GM21737 (cell line): ENCODE results near the gene CIC.

Experiments
- ATAC-seq: cut with Tn5 transposase; IDR thresholded peaks from one replicate; pipeline ENCODE4 v1.9.1; 2021; ENCODE audit warnings: mild to moderate bottlenecking, moderate library complexity; ENCODE audit not compliant: unreplicated experiment

The CIC gene

DNA sequence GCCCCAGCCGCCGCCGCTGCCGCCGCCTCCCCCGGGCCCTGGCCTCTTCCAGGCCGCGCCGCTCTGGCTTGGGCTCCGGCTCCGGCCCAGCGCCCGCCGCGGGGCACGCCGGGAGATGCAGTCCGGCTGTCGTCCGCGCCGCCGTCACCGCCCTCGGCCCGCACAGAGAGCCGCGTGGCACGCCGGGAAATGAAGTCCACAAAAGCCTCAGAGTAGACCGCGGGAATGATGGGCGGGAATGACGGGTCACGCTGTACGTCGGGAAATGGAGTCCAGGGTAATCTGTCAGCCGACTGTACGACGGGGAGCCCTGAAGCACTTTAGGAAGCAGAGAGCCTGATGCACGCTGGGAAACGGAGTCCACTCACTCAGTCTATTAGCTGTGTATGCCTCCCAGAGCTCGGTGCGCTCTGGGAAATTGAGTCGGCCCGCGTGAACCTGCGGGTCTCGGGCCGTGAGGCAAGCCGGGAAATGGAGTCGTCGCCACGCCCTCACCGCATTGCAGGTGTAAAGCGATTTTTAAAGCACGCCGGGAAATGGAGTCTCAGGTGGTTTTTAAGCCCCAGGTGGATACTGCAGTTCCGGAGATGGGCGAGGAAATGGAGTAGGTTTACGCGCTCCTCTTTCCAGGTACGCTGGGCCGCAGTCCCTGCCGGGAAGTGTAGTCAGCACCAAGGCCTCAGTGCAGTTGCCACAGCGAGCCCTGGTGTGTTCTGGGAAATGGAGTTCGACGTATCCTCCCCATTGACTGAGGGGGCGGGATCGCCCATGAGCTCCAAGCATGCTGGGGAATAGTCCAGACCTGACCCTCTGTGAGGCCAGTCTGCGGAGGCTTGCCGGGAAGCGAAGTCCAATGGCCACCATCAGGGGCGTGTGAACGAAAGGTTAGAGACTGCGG is 26.3 kb upstream of the CIC start, which contains the start of gene GSK3A:
Gene GSK3A, minus strand, starts transcription at position 91 of the 898 bp plus-strand sequence. CDS start 137 bp downstream, outside the sequence.
- ATAC-seq, result peak; percentile 63

- peak; percentile 42 for ATAC-seq
Measured at GRCh38 chr19:42244347-42245220, 24.5 kb upstream of the CIC start.

GRCh38 chr19:42245231-42245630 is 23.8 kb upstream of the CIC start:
- no peak for ATAC-seq

DNA sequence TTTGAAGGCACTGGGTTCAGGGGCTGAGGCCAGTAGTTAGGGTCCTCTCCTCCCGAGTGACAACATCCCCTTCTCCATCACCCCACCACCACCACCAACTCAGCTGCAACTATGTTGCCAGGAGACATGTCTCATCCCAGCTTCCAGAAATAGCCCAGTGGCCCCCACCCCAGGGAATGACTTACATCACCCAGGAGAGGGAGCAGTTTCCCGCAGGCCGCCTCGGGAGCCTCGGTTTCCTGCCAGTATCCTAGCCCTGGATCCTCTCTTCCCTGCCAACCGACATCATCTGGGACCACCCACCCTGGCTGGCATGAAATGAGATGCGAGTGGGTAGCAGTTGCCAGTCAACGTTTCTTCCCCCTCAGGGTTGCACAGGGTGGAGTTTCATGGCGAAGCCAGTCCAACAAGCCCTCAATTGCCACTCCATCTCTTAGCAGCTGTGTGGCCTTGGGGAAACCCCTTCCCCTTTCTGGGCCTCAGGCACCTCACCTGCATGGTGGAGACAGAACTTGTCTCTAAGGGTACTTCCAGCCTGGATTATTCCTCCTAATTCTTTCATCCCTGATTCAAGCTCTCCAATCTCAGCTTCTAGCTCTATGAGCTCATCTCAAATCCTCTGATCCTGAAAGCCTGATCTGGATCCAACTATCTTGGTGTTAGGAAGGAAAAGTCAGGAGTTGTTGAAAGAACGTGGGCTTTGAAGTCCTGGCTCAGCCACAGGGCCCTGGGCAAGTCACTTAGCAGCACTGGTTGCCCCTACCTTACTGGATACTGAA is 22.7 kb upstream of the CIC start:
- no peak for ATAC-seq

- ATAC-seq, result no peak
Measured at GRCh38 chr19:42246922-42247639, 22.0 kb upstream of the CIC start.

DNA sequence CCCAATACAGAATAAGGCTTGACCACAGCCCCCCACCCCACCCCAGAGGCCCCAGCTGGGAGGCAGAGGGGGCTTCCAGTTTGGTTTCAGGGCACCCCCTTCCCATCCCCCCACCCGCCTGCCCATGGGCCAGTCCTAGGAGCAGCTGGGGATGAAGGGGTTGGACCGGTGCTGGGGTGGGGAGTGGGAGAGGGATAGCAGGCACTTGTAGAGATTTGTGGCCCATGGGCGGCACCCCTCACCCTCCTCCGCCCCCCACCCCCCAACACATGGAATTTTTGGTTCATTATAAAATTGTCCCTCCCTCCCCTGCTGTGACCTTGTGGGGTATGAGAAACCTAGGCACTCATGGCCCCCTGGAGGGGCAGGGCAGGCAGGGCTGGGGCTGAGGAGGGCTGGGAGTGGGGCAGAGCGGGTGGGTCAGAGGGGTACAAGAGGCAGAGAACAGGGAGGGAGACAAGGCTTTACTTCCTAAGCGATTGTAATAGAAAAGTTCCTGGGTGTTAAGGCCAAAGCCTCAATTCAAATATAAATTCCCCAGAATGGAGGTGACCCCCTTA is 21.3 kb upstream of the CIC start:
- ATAC-seq, result no peak

- ATAC-seq, result no peak
Measured at GRCh38 chr19:42248270-42249148, 20.5 kb upstream of the CIC start.

DNA sequence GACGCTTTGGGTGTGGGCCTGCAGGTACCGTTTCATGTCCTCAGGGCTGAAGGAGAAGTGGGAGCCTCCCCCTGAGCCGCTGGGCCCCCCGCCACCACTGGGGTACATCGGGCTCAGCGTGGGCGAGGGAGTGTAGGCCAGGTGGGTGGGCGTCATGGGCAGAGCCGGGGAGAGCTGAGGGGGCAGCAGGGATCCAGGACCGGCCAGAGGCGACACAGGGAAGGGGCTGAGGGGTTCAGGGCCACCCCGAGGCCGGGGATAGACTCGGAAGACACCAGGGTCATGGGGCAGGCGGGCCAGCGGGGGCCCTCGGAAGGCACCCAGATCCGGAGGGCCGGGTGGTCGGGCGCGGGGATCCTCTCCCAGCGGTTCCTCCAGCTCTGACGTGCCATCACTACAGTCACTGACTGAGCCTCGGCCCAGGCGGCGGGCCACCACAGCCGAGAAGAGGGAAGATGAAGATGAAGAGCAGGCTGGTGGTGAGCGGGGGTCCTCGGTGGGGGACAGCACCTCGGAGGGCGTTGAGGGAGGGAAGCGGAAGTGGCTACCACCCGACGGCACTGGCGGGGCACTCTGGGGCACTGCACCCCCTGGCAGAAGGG is 19.8 kb upstream of the CIC start:
- ATAC-seq, result no peak

DNA sequence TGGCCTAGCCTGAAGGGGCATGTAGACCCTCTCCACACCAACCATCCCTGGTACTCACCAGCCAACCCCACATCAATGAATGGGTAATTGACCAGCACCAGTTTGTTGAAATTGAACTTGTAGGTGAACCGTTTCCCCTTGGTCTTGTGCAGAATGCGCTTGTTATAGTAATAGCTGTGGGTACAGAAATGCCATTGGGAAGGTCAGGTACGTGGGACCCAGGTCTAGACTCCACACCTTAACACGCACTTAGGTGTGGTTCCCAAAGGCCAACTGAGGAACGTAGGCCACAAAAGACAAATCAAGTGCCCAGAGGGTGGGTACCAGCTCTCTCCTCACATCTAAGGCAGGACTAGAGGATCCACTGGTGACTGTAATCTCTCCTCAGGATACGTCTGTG is 19.3 kb upstream of the CIC start:
- no peak for ATAC-seq

GRCh38 chr19:42250183-42250665 is 18.8 kb upstream of the CIC start:
- no peak for ATAC-seq

DNA sequence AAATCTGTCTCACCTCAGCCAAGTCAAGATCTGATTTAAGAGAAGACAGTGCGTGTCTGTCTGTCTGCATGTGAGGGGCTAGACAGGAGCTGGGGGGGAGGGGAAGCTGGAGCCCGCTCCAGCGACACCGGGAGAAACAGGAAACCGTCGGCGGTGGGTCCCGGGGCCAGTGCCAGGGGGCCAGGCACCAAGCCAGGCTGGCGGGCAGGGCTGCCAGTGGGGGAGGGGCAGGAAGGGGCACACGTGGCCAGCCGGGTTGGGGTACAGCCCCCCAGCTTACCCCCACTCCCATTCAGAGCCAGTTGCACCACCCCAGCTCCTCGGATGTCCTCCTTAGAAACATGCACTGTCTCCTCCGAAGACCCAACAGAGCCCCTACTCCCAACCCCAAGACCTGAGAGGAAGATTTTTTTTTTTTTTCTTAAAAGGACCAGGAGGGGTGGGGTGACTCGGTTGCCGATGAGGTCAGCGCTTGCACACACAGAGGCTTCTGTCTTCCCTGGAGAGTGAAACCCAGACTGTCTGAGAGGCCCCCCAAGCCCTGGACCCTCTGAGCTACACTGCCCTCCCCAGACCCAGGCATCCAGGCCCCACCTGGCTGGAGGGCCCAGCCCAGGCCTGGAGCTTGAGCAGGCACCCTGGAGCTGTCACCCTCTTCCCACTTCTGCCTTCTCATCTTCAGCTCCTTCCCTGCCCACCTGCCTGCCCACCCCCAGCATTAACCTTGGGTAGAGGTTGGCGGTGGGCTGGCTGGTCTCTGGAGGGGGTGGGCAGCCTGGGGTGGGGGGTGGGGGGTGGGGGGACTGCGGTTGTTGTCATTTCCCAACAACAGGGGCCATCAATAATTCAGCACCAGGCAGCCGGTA is 18.2 kb upstream of the CIC start:
- ATAC-seq, result no peak

DNA sequence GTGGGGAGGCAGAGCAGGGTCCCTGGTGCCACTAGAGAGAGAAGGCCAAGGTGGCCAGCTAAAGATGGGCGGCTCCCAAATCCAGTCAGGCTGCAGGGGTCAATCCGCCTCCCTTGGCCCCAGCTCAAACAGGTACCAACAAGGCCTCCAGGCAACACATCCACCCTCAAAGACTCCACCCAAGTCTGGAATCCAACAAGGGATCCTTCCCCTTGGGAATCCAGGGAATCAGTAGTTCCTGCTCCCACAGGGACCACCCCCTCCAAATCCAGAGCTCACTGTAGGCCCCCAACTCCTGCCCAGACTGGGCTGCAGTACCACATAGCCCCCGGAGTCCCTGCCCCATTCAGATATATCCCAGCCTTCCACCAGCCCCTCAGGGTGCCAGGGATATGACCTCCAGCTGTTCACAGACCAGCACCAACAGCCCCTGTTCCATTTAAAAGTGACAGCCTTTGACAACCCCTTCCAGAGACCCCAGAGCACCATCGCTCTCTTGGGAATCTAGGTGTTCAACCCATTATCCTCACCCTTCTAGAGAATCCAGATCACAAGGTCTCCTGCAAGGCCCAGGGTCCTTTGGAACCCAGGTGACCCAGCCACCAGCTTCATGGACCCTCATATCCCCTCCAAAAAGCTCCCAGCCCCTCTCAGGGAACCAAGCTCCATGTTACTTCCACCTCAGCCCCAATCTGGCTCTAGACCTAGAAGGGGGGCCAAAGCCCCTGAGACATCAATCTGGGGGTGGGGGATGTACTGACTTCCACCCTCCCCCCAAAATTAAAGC is 17.3 kb upstream of the CIC start:
- no peak for ATAC-seq

DNA sequence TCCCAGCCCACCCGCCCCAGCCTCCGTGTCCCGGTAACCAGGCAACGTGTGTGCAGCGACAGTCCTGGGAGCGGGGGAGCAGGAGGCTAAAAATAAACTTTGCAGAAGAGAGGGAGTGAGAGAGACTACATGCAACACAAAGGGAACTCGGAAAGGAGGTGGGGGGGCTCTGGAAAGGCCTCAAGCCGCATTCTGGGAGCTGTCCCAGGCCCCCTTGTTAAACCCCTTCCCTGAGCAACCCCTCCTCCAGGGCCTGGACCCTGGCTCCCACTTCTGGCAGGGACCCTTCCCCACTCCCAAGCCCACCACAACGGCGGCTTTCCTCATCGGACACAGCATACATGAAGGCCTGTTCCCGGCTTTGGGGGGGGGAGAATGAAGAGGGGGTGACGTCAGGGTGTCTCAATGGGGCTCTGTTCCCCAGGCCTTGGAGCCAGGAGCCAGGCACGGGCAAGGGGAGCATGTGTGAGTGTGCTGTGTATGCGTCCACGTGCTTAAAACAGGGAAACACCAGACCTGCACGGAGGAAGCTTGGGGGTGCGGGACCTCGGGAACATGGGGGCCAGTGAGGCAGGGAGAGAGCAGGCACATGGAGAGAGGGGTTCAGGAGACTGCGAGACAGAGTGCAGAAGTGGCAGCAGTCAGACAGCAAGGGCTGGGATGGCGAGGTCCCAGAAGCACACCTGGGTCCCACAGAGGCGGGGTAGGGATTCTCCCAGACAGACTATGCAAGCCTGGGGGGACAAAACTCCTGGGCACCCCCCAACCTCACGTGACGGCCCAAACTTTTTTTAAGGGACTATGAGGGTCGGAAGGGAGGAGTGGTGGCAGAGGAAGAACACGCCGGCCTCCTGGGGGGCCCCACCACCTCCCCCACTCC is 16.4 kb upstream of the CIC start:
- ATAC-seq, result no peak

GRCh38 chr19:42253245-42254088 is 15.6 kb upstream of the CIC start:
- ATAC-seq, result no peak
